GM12878 (cell line): ENCODE results near the gene SNHG17. TPM values are rescaled to one million over a fixed set of nuclear protein-coding genes. Genes with fewer than 3 reads are reported as not detected.

Experiments used
- ATAC-seq: fragments of 200-7000 bp; cut with Tn5 transposase; 3 replicates; pipeline ENCODE4 v1.9.1; 2020; ENCODE audit warnings: mild to moderate bottlenecking, moderate library complexity
- BruUV-seq: library from RNA; stranded (reverse); fragments of 400-500 nt; replicated peaks from 2 replicates; lab custom pipeline; 2021; lab: Mats Ljungman, UMichigan
- CTCF ChIA-PET: fragments of 300-600 bp; sonication (Branson Sonifier 250); formaldehyde crosslinking; extraction: SDS; loops from one replicate; lab custom pipeline; 2021; ENCODE audit warnings: inconsistent platforms; lab: Yijun Ruan, JAX
- POLR2A ChIA-PET: fragments of 350-600 bp; formaldehyde crosslinking; extraction: SDS; loops from one replicate; lab custom pipeline; 2021; ENCODE audit warnings: inconsistent platforms; lab: Charles Lee
- RAD21 ChIA-PET: fragments of 300-600 bp; sonication (Branson Sonifier 250); formaldehyde crosslinking; loops from one replicate; lab custom pipeline; 2023; ENCODE audit warnings: antibody characterized with exemption; ENCODE audit not compliant: unreplicated experiment; lab: Charles Lee
- SMC1A ChIA-PET: fragments of 300-600 bp; sonication (Branson Sonifier 250); formaldehyde crosslinking; loops from one replicate; lab custom pipeline; 2023; ENCODE audit not compliant: unreplicated experiment, uncharacterized antibody; lab: Charles Lee
- DNase-seq: peaks from one replicate; pipeline ENCODE4 v3.0.0-alpha.2; 2011; ENCODE audit warnings: low read depth, low spot score
- FAIRE-seq: peaks from 3 replicates; lab custom pipeline; 2011; peaks lifted over from hg19 to GRCh38; lab: Jason Lieb, UNC
- H2AFZ ChIP-seq: 2 replicates; pipeline ENCODE4 v1.6.0; 2011; ENCODE audit warnings: low read depth, low read length, control low read depth; ENCODE audit not compliant: control insufficient read depth
- H3K27ac ChIP-seq: 2 replicates; pipeline ENCODE4 v1.5.1; 2011; ENCODE audit warnings: control low read depth; ENCODE audit not compliant: control insufficient read depth, insufficient read depth
- H3K27me3 ChIP-seq, 2 experiments: replicated peaks in 1 of 2; 2 replicates each; pipeline versions ENCODE4 v1.6.0 to v1.6.1; 2011; ENCODE audit warnings: low read length in 1 of 2; ENCODE audit not compliant: control insufficient read depth in 2 of 2, insufficient read depth in 2 of 2
- H3K36me3 ChIP-seq, 2 experiments: 2 replicates each; pipeline ENCODE4 v1.5.1; 2011; ENCODE audit warnings: low read length in 1 of 2; ENCODE audit not compliant: control insufficient read depth in 2 of 2, insufficient read depth in 2 of 2
- H3K4me1 ChIP-seq: 2 replicates; pipeline ENCODE4 v1.6.1; 2011; ENCODE audit warnings: mild to moderate bottlenecking, low read length, moderate library complexity, mixed read lengths; ENCODE audit not compliant: control insufficient read depth, insufficient read depth
- H3K4me2 ChIP-seq: 2 replicates; pipeline ENCODE4 v1.6.0; 2011; ENCODE audit warnings: control low read depth; ENCODE audit not compliant: control insufficient read depth, insufficient read depth
- H3K4me3 ChIP-seq: fragments of 200-600 bp; sonication (generic); 2 replicates; pipeline ENCODE4 v1.5.1; 2016
- H3K79me2 ChIP-seq: 2 replicates; pipeline ENCODE4 v1.6.0; 2011; ENCODE audit warnings: low read length; ENCODE audit not compliant: control insufficient read depth, insufficient read depth
- H3K9ac ChIP-seq: 2 replicates; pipeline ENCODE4 v1.8.0; 2011; ENCODE audit warnings: low read length, control low read depth, mixed read lengths; ENCODE audit not compliant: control insufficient read depth, insufficient read depth
- H3K9me3 ChIP-seq: replicated peaks from 3 replicates; pipeline ENCODE4 v1.5.1; 2011; ENCODE audit warnings: mild to moderate bottlenecking, low read length; ENCODE audit not compliant: control insufficient read depth, insufficient read depth
- H4K20me1 ChIP-seq: 2 replicates; pipeline ENCODE4 v1.6.0; 2011; ENCODE audit not compliant: control insufficient read depth, insufficient read depth
- MLLT1 ChIP-seq: fragments of 450-650 bp; IDR thresholded peaks from 2 replicates; pipeline ENCODE4 v1.6.1; 2016; ENCODE audit warnings: mild to moderate bottlenecking
- NFIC ChIP-seq: IDR thresholded peaks from 2 replicates; pipeline ENCODE4 v1.6.1; 2012; ENCODE audit warnings: low read depth, mild to moderate bottlenecking, inconsistent platforms, low read length, moderate library complexity
- RAD51 ChIP-seq: fragments of 450-650 bp; IDR thresholded peaks from 2 replicates; pipeline ENCODE4 v1.6.1; 2016; ENCODE audit warnings: moderate library complexity, mild to moderate bottlenecking, inconsistent platforms
- SIN3A ChIP-seq: IDR thresholded peaks from 2 replicates; pipeline ENCODE4 v1.6.1; 2012; ENCODE audit warnings: low read depth, low read length, improper control_type of control experiment
- TCF3 ChIP-seq: IDR thresholded peaks from 2 replicates; pipeline ENCODE4 v1.6.1; 2012; ENCODE audit warnings: low read depth, mild to moderate bottlenecking, low read length, borderline replicate concordance; ENCODE audit not compliant: insufficient read depth
- ZBTB4 ChIP-seq: fragments of 450-650 bp; formaldehyde crosslinking; IDR thresholded peaks from 2 replicates; pipeline ENCODE4 v1.4.0; 2022; ENCODE audit warnings: mild to moderate bottlenecking, moderate library complexity
- ZZZ3 ChIP-seq: IDR thresholded peaks from 2 replicates; pipeline ENCODE4 v1.6.1; 2011; ENCODE audit warnings: low read depth; ENCODE audit not compliant: control insufficient read depth, insufficient read length
- WGBS: methylation state at CpG from one replicate; pipeline ENCODE4 v1.1.6; 2016; ENCODE audit warnings: low lambda C conversion rate; ENCODE audit not compliant: insufficient replicate concordance, insufficient coverage; ENCODE audit errors: missing lambda C conversion rate; 5-methylcytosine and 5-hydroxymethylcytosine counted together
- in situ Hi-C: fragments of 300-500 bp; cut with MboI; formaldehyde crosslinking; loops from 9 replicates; pipeline ENCODE4 v1.14.3; 2018; ENCODE audit warnings: mixed read lengths
- intact Hi-C: fragments of 100-400 bp; cut with micrococcal nuclease; formaldehyde crosslinking; loops from one replicate; pipeline ENCODE4 v1.14.2; 2022; ENCODE audit not compliant: unreplicated experiment
- polyA plus RNA-seq, 11 experiments: library from polyadenylated mRNA; depleted of rRNA in 4 of 11; unstranded in 6 of 11; stranded (reverse) in 5 of 11; fragments of >200 nt; fragmentation: Nextera tagmentation in 4 of 11; fragmentation: Illumina TruSeq in 1 of 11; extraction: Ambion mirVana in 4 of 11; extraction: Trizol in 1 of 11; gene quantifications; 1 replicate in 1 of 11; 2 replicates in 10 of 11; pipeline versions ENCODE4 v1.2.1 to v1.2.3, GENCODE V29; 2011 to 2016; ENCODE audit warnings: inconsistent platforms in 2 of 11, missing spikeins in 2 of 11, low read depth in 1 of 11
- total RNA-seq, 4 experiments: library from RNA; depleted of rRNA in 3 of 4; stranded (reverse); fragments of >200 nt in 3 of 4; fragmentation: Illumina TruSeq in 1 of 4; extraction: Trizol in 1 of 4; gene quantifications; 2 replicates each; pipeline versions ENCODE4 v1.2.1 to v1.2.3, GENCODE V29; 2013 to 2021

Gene SNHG17
- total and polyA plus RNA-seq, 10 of the 15 experiments (the other 5 are each of a cell fraction or from before 2014, with no cell fraction given) = 20.8 to 63.0 (median 33.9) TPM

- H3K27me3 ChIP-seq = no peaks in the 10 kb centered on the region
- H3K4me1 ChIP-seq = peaks cover 4% of the 10 kb centered on the region; the same call in 1 of the 2 replicates
- ChIA-PET SMC1A (interaction anchor here (1.9 kb wide), 1 partner anchor 14 kb away, joined by 6 read pairs; no protein-coding TSS in a partner anchor), RAD21 (interaction anchor here (0.9 kb wide), 1 partner anchor 23 kb away, joined by 3 read pairs; no protein-coding TSS in a partner anchor), CTCF (interaction anchor here (1.3 kb wide), 1 partner anchor 42 kb away, joined by 3 read pairs; the partner anchor contains the start of gene SNHG17), POLR2A (no interaction called here)
- no peak for FAIRE-seq
- no peaks in the 10 kb centered on the region for H3K9me3 ChIP-seq
- intact Hi-C loops (no loop called here), in situ Hi-C loops (no loop called here)
- H3K4me2 ChIP-seq = no peak overlapping the region
- WGBS = over 99% methylated on average over 8 of the region's 8 CpGs
- H3K36me3 ChIP-seq = no peaks in the 10 kb centered on the region
- H3K27ac ChIP-seq = no peak overlapping the region
- no peak for TF ChIP-seq RAD51
- peaks cover 46% of the 10 kb centered on the region for H3K79me2 ChIP-seq
- H3K9ac ChIP-seq = no peak overlapping the region
- H4K20me1 ChIP-seq = no peaks in the 10 kb centered on the region; the same call in 1 of the 2 replicates
- DNase-seq = no peak
- no peak overlapping the region for H3K4me3 ChIP-seq
- no TSS peak for BruUV-seq
- ATAC-seq = no peak
- no peak overlapping the region for H2AFZ ChIP-seq
Observed at GRCh38 chr20:38477747-38478146, 42.6 kb upstream of the SNHG17 start.

- TSS peak; percentile 51 for BruUV-seq
- ChIA-PET CTCF (interaction anchor here (0.6 to 4.3 kb wide), 14 partner anchors 10 to 278 kb away, joined by 3 to 32 read pairs (median 6); partner anchors contain the start of gene SNHG17), SMC1A (interaction anchor here (1.4 to 2.1 kb wide), 6 partner anchors 9 to 39 kb away, joined by 3 to 11 read pairs (median 6); partner anchors contain the start of gene SNHG17), POLR2A (interaction anchor here (0.6 to 2.2 kb wide), 5 partner anchors 25 to 1168 kb away, joined by 3 to 9 read pairs (median 5); partner anchors contain the start of genes CTNNBL1 and SNHG17), RAD21 (interaction anchor here (0.7 to 1.7 kb wide), 6 partner anchors 20 to 38 kb away, joined by 3 to 11 read pairs (median 5); partner anchors contain the start of gene SNHG17)
- intact Hi-C loops = loop anchor here (2.0 kb wide), 1 partner anchor 27 kb away; no protein-coding TSS in a partner anchor
- Histone ChIP-seq H3K79me2 (peaks cover 41% of the 10 kb centered on the region), H3K9ac (peak overlapping the region; percentile 78), H3K4me1 (peaks cover 4% of the 10 kb centered on the region; the same call in 1 of the 2 replicates), H3K9me3 (no peaks in the 10 kb centered on the region), H3K36me3 (no peaks in the 10 kb centered on the region), H2AFZ (peak overlapping the region; percentile 88; the same call in 1 of the 2 replicates), H3K27me3 (no peaks in the 10 kb centered on the region), H3K4me2 (peak overlapping the region; percentile 97), H4K20me1 (no peaks in the 10 kb centered on the region), H3K27ac (peak overlapping the region; percentile 73), H3K4me3 (peak overlapping the region; percentile 94)
- peak; percentile 8; the same call in 2 of the 3 replicates for ATAC-seq
- 1% methylated on average over 10 of the region's 10 CpGs for WGBS
- no peak for DNase-seq
- in situ Hi-C loops = no loop called here
- no peak for FAIRE-seq
- TF ChIP-seq ZZZ3 = no peak
- no peak for TF ChIP-seq ZBTB4
- no peak for TF ChIP-seq MLLT1
- no peak for TF ChIP-seq NFIC
- TF ChIP-seq SIN3A = 0 out of 2 replicates have a peak, but pooled peaks have one; percentile 48
- TF ChIP-seq TCF3 = no peak
Observed at GRCh38 chr20:38473367-38473795, 38.3 kb upstream of the SNHG17 start.
